ENCODE results near the gene PNPLA1.

PNPLA1 gene

DNA sequence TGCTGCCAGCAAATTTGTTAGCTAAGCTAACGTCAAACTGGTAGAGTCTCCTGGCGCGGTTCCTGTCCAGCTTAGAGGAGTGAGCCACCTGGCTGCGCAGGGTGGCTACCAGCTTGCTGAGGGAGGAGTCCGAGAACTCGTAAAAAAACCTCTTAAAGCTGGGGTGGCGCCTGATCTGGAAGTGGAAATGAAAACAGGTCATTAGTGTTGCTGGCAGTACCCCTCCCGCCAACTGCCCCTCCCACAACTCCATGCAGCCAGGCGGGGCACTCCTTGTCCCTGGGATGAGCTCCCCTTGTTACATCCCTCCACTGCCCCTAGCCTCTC lies 49.5 kb downstream of the PNPLA1 start (continued):
- TF ChIP-seq, protein P1, sequence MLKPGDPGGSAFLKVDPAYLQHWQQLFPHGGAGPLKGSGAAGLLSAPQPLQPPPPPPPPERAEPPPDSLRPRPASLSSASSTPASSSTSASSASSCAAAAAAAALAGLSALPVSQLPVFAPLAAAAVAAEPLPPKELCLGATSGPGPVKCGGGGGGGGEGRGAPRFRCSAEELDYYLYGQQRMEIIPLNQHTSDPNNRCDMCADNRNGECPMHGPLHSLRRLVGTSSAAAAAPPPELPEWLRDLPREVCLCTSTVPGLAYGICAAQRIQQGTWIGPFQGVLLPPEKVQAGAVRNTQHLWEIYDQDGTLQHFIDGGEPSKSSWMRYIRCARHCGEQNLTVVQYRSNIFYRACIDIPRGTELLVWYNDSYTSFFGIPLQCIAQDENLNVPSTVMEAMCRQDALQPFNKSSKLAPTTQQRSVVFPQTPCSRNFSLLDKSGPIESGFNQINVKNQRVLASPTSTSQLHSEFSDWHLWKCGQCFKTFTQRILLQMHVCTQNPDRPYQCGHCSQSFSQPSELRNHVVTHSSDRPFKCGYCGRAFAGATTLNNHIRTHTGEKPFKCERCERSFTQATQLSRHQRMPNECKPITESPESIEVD (tag by site-specific recombination; IDR thresholded peaks at IDR 0.05) = no peak
- TF ChIP-seq, protein P2, sequence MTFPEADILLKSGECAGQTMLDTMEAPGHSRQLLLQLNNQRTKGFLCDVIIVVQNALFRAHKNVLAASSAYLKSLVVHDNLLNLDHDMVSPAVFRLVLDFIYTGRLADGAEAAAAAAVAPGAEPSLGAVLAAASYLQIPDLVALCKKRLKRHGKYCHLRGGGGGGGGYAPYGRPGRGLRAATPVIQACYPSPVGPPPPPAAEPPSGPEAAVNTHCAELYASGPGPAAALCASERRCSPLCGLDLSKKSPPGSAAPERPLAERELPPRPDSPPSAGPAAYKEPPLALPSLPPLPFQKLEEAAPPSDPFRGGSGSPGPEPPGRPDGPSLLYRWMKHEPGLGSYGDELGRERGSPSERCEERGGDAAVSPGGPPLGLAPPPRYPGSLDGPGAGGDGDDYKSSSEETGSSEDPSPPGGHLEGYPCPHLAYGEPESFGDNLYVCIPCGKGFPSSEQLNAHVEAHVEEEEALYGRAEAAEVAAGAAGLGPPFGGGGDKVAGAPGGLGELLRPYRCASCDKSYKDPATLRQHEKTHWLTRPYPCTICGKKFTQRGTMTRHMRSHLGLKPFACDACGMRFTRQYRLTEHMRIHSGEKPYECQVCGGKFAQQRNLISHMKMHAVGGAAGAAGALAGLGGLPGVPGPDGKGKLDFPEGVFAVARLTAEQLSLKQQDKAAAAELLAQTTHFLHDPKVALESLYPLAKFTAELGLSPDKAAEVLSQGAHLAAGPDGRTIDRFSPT (tag by site-specific recombination; IDR thresholded peaks at IDR 0.05) = peak; percentile 46; the same call in 1 of the 2 replicates
- TF ChIP-seq ZNF510 (tag by site-specific recombination; IDR thresholded peaks at IDR 0.05; ENCODE audit: insufficient replicate concordance) = no peak
- TF ChIP-seq ZNF157 (tag by site-specific recombination; IDR thresholded peaks at IDR 0.05) = no peak
- no peak for TF ChIP-seq ZNF121 (tag by site-specific recombination; IDR thresholded peaks at IDR 0.05)
- TF ChIP-seq, protein P3, sequence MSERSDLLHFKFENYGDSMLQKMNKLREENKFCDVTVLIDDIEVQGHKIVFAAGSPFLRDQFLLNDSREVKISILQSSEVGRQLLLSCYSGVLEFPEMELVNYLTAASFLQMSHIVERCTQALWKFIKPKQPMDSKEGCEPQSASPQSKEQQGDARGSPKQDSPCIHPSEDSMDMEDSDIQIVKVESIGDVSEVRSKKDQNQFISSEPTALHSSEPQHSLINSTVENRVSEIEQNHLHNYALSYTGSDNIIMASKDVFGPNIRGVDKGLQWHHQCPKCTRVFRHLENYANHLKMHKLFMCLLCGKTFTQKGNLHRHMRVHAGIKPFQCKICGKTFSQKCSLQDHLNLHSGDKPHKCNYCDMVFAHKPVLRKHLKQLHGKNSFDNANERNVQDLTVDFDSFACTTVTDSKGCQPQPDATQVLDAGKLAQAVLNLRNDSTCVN (tag by site-specific recombination; optimal IDR thresholded peaks at IDR 0.05) = no peak
- peak; percentile 98 for TF ChIP-seq WT1 (tag by site-specific recombination; IDR thresholded peaks at IDR 0.05)
- TF ChIP-seq ZNF223 (tag by site-specific recombination; IDR thresholded peaks at IDR 0.05) = no peak
- TF ChIP-seq ZNF623 (tag by site-specific recombination; IDR thresholded peaks at IDR 0.05) = no peak
- no peak for TF ChIP-seq MYNN (tag by site-specific recombination; IDR thresholded peaks at IDR 0.05; ENCODE audit: borderline replicate concordance)
- TF ChIP-seq ZNF791 (tag by site-specific recombination; IDR thresholded peaks at IDR 0.05) = no peak
- TF ChIP-seq, protein P4, sequence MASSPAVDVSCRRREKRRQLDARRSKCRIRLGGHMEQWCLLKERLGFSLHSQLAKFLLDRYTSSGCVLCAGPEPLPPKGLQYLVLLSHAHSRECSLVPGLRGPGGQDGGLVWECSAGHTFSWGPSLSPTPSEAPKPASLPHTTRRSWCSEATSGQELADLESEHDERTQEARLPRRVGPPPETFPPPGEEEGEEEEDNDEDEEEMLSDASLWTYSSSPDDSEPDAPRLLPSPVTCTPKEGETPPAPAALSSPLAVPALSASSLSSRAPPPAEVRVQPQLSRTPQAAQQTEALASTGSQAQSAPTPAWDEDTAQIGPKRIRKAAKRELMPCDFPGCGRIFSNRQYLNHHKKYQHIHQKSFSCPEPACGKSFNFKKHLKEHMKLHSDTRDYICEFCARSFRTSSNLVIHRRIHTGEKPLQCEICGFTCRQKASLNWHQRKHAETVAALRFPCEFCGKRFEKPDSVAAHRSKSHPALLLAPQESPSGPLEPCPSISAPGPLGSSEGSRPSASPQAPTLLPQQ (tag by site-specific recombination; IDR thresholded peaks at IDR 0.05) = peak; percentile 46; the same call in 1 of the 2 replicates
- TF ChIP-seq ZNF48 (tag by site-specific recombination; IDR thresholded peaks at IDR 0.05) = no peak
- TF ChIP-seq, protein P5, sequence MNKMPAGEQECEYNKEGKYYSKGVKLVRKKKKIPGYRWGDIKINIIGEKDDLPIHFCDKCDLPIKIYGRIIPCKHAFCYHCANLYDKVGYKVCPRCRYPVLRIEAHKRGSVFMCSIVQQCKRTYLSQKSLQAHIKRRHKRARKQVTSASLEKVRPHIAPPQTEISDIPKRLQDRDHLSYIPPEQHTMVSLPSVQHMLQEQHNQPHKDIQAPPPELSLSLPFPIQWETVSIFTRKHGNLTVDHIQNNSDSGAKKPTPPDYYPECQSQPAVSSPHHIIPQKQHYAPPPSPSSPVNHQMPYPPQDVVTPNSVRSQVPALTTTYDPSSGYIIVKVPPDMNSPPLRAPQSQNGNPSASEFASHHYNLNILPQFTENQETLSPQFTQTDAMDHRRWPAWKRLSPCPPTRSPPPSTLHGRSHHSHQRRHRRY (tag by site-specific recombination; IDR thresholded peaks at IDR 0.05) = no peak
- TF ChIP-seq KLF10 (tag by site-specific recombination; IDR thresholded peaks at IDR 0.05) = no peak
- TF ChIP-seq ZFP69B (tag by site-specific recombination; IDR thresholded peaks at IDR 0.05) = no peak

DNA sequence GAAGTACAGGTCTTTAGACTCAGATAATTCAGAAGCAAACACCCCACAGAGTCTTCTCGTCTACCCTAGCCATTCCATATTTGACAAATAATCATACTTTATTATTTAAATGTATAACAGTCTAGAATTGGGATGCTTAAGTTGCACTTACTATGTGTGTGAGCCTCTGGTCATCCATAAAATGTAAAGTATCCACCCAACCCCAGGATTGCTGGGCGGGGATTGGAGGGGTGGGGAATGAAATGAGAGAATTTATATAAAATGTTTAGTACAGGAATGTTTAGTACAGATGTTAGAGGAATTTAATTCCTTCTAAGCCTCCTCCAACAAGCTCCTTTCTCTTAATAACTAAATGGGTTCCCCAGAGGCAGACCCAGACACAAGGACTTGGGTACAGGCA lies 50.0 kb downstream of the PNPLA1 start:
- Histone ChIP-seq H3K4me3 (ENCODE audit: low read depth, low read length) (no peak overlapping the region), H3K27ac (ENCODE audit: extremely low read depth, low read depth, low read length) (no peak overlapping the region), H3K36me3 (ENCODE audit: control insufficient read depth in 2 of 2, insufficient read depth in 1 of 2, low read length in 2 of 2) (no peaks in the 10 kb centered on the region), H3K4me1 (ENCODE audit: control insufficient read depth, insufficient read depth, low read length) (peaks cover 17% of the 10 kb centered on the region), H3K9me3 (ENCODE audit: control insufficient read depth, insufficient read depth, low read depth, low read length) (no peaks in the 10 kb centered on the region)
- no peak for TF ChIP-seq WT1 (tag by site-specific recombination; IDR thresholded peaks at IDR 0.05)
- no peak for TF ChIP-seq ZNF211 (tag by site-specific recombination; IDR thresholded peaks at IDR 0.05; ENCODE audit: low read depth)
- TF ChIP-seq, protein P6, sequence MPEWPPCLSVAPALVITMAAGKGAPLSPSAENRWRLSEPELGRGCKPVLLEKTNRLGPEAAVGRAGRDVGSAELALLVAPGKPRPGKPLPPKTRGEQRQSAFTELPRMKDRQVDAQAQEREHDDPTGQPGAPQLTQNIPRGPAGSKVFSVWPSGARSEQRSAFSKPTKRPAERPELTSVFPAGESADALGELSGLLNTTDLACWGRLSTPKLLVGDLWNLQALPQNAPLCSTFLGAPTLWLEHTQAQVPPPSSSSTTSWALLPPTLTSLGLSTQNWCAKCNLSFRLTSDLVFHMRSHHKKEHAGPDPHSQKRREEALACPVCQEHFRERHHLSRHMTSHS (tag by site-specific recombination; IDR thresholded peaks at IDR 0.05) = no peak
- TF ChIP-seq ZNF610 (tag by site-specific recombination; IDR thresholded peaks at IDR 0.05; ENCODE audit: borderline replicate concordance) = no peak
- no peak for TF ChIP-seq ZNF623 (tag by site-specific recombination; IDR thresholded peaks at IDR 0.05)
- no peak for TF ChIP-seq ZNF510 (tag by site-specific recombination; IDR thresholded peaks at IDR 0.05; ENCODE audit: insufficient replicate concordance)
- CTCF ChIA-PET = interaction anchor here (0.7 to 8.1 kb wide), 9 partner anchors 11 to 375 kb away, joined by 3 to 83 read pairs (median 5); no protein-coding TSS in a partner anchor
- POLR2A ChIA-PET = no interaction called here

Measured in HEK293 (cell line).